ENCODE results near the gene AKR1C3.

The AKR1C3 gene

DNA sequence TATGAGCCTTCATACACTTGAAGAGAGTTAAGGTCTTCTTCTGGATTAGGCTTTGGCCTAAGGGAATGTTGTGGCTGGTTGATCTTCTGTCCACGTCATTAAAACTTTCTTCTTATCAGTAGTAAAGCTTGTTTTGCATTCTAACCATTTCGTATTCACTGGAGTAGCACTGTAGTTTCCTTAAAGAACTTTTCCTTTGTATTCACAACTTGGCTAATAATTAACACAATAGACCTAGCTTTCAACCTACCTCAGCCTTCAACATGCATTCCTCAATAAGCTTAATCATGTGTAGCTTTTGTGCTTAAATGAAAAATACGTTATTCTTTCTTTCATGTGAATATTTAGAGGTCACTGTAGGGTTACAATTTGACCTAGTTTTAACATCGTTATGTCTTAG is 48.0 kb downstream of the AKR1C3 start:
- no peak for DNase-seq (ENCODE audit: low read depth)

DNA sequence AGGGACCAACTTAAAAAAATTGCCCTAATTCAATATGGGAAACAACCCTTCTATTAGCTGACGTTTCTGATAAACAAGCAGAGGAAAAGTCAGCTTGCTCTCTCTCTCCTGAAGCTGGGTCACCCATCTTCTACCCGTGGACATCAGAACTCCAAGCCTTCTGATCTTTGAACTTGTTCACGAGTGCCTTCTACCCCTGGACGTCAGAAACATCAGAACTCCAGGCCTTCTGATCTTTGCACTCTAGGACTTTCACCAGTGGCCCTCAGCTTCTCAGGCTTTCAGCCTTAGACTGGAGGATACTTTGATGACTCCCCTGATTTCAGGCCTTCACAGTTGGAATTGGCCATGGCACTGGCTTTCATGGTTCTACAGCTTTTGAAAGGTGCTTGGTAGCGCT is 48.9 kb downstream of the AKR1C3 start:
- DNase-seq (ENCODE audit: low read depth), result no peak

DNA sequence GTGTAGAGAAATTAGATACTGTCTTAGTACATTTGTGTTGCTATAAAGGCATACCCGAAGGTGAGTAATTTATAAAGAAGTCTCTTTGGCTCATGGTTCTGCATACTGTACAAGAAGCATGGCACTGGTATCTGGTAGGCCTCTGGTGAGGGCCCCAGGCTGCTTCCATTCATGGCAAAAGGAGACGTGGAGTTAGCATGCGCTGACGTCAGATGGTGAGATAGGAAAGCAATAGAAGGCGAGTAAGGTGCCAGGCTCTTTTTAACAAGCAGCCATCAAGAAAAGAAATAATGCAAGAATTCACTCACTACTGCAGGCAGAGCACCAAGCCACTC is 52.7 kb downstream of the AKR1C3 start:
- no peak for DNase-seq (ENCODE audit: low read depth)

DNA sequence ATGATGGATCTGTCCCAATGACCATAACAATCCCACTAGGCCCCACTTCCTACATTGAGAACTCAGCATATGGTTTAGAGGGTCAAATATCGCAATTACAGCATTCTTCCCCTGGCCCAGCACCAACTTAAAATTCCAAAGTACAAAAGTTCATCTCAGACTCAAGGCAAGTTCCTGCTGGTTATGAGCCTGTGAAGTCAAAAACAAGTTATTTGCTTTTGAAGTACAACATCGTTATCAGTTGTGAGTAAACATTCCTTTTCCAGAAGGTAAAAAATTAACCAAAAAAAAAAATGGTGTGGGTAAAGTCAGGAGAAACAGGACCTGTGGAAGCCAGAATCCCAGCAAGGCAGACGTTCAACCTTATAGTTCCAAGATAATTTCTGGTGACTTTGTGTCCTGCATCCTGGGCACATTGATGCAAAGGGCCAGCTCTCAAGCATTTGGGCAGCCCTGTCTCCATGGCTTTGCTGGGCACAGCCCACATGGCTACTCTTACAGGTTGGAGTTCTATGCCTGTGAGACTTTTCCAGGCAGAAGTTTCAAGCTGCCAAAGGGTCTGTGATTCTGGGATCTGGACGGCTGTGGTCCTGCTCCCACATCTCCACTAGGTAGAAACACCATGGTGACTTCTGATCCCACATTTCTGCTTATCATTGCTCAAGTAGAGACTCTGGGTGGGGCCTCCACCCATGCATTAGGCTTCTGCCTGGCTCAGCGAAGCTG is 53.2 kb downstream of the AKR1C3 start:
- DNase-seq (ENCODE audit: low read depth), result no peak

DNA sequence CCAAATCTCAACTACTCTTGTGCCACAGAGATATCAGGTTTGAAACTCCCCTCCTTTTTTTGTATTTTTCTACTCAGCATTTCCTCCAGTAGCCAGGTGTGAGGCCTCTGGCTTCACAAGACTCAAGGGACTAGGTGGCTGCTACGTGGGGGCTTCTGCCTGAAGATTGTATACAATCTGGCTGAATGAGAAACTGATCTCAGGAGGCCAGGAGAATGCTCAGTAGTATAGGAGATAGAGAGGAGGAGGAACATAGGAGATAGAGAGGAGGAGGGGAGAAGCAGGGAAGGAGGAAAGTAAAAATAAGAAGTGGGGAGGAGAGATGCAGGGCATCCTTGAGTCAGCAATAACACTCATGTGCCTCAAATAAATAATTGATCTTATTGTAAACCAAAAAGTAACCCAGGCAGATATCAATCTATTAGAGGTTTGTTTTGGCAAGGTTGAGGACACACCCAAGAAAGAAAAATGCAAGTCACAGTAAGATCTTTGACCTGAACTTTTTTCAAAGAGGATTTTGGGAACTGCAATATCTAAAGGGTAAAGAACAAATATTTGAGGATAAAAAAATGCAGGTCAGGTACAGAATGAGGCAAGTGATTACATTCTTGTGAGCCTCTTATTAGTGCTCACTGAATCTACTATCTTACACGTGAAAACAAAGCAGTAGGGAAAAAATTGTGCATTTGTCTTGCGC is 53.9 kb downstream of the AKR1C3 start:
- DNase-seq (ENCODE audit: low read depth), result no peak

DNA sequence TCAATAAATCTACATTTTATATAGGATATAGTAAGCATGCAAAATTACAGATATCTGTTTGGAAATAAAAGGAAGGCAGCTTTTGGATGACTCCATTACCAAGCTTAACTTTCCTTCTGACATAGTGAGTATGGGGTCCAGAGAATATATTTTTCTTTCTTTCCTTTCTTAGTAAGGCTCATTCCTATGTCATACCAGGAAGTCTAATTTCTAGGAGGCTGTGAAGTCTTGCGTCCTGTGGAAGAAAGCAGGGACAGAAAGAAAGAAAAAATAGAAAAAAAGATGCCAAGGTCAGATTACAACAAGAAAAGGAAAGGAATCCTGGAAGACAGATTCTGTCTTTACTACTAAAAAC is 54.4 kb downstream of the AKR1C3 start:
- DNase-seq (ENCODE audit: low read depth), result no peak

DNA sequence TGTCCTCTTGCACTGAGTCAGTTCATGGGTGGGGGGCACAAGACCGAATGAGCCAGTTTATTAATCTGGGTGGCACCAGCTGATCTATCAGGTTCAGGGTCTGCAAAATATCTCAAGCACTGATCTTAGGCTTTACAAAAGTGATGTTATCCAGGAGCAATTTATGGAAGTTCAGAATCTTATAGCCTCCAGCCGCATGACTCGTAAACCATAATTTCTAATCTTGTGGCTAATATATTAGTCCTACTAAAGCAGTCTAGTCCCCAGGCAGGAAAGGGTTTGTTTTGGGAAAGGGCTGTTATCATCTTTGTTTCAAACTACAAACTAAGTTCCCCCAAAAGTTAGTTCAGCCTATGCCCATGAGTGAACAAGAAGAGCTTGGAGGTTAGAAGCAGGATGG is 56.9 kb downstream of the AKR1C3 start:
- no peak for DNase-seq (ENCODE audit: low read depth)

DNA sequence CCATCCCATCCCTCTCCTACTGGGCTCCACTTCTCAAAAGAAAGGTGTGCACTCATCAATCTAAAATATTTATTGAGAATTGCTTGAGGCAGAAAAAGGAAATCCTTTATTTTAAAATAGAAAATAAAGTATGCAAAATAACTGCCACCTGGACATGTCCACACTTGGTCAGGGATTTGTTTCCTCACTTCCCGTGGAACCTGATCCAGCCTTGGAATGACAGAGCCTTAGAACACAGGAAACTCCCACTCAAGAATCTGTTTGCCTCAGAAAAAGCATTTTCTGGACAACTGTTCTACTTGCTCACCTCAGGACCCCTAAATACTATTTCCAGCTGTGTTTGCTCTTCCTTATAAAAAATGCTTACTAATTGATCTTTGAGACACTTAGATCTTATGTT is 61.7 kb downstream of the AKR1C3 start:
- no peak for DNase-seq (ENCODE audit: low read depth)

Measured in stimulated activated CD8-positive, alpha-beta memory T cell treated with anti-CD3 and anti-CD28 coated beads, Interleukin-7, amount 100 ng/mL, for 24 hours (primary cell).